ENCODE data around the gene GJB5.
"Not testable (repeated sequence)": the region's sequence is repeated elsewhere in the genome, so short reads cannot be mapped to it uniquely, and the experiment has no call there.

The GJB5 gene

DNA sequence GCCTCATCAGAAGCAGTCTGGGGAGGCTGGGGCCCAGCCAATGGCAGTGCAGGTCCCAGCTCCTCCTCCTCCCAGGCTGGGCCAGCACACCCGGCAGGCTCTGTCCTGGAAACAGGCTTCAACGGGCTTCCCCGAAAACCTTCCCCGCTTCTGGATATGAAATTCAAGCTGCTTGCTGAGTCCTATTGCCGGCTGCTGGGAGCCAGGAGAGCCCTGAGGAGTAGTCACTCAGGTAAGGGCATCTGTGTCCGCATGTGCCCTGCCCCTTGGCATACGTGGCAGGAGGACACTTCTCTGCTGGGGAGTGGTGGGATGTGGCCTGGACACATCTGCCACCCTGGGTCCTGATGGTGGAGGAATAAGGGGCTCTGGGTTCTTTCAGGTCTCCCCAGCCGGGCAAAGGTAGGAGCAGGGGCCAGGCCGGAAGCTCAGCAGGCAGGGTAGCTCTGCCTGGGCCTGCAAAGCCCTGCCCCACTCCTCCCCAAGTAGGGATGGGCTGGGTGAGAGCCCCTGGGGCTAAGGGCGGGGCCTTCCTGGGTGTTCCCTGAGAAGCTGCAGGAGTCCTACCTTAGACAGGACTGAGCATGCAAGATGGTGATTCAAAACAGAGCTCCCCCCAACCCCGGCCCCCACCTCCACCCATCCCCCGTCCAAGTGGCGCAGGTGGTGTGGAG is at the start of gene GJB5:
GJB5 (plus strand) TSS at position 84 of the 674 bp plus-strand sequence. CDS start 2,284 bp downstream, outside the sequence.
- DNase-seq = no peak

DNA sequence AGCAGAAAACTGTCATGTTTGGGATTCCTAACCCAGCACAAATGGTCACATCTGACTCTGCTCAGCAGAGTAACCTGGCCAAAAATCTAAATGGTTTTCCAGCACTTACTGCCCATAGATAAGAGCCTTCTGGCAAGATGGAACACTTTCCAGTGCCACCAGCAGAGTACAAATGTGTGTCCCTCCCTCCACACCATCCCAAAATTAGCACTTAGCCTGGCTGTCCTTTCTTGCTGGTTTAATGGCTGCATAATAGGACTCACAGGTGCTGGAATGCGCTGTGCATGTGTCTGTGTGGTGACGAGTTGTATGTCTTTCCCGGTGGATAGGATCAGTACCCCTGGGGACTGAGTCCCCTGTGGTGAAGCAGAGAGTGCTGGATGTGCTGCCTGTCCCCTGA is 49.8 kb upstream of the GJB5 start:
- DNase-seq = no peak

DNA sequence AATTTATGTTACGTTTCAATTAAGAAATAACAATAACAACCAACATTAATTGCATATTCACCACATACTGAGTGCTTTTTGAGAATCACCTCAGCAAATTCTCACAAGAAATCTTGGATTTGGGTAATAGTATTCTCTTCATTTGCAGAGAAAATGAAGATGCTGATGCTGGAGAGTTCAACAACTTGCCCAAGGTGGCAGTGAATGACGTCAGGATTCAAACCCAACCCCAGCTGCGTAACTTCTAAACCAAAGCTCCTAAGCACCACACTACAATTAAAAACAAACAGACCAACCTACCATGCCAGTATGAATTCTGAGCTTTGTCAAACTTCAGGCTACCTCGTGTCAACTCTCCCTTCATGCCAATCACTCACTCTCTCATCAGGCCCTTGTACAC is 46.7 kb upstream of the GJB5 start:
- DNase-seq = no peak

DNA sequence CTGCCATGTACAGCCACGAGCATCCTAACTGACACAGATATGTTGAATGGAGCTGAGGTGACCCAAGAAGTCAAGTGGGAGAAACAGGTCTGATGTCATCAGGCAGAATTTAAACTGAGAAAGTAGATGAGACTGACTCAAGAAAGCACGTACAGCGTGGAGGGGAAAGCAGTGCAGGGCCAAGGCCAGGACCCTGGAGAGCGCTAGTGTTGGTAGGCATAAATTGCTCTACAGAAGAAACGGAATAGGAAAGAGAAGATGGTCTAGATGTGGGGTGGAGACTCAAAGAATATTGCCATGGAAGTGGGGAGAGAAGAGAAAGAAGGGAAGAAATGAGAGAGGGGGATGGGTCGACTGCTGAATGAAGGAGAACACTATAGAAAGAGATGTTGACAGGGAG is 45.3 kb upstream of the GJB5 start:
- no peak for DNase-seq

DNA sequence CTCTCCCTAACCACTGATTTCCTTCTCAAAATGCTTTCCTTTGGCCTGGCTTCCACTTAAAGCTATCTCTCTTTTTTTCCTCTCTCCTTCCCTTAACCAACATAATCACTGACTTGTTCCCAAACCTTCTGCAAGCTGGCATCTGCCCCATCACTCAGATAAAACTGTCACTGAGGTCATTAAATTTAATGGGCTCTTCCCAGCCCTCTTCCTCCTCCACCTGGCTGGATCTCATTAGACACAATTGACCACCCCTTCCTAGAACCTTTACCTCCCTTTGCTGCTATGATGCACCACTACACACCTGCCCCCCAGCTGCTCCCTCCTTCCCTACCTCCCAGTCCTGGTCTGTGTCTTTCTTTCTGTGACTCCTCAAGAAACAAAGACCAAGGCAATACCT is 44.0 kb upstream of the GJB5 start:
- DNase-seq = no peak

- DNase-seq = no peak
Observed at GRCh38 chr1:34711485-34711884, 43.4 kb upstream of the GJB5 start.

DNA sequence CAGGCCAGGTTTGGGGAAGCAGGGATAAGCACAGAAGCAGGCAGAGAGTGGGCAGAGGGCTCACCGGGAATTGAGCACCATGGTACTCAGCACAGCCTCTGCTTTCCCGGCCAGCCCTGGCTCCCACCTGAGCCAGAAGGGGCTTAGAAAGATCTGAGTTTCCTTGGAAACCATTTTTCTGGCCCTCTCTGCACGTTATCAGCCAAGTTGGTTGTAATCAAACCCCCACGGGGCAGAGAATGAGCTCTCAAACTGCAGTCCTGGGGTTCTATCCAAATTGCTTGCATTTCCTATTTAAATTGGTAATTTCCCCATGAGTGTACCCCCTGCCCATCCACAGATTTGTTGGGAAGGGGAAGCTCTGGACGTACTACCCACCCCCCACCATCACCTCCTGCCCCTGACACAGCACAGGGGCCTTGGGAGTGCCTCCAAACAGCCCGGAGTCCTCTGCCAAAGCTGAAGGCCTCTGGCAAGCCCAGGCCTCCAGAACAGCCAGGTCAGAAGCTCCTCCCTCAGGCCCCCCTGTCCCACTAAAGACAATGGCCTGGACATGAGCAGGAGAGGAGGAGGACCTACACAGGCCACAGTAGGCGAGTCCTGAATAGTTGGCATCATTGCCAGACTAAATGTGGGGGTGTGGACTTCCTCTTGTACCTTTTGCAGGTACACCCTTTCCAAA is 42.7 kb upstream of the GJB5 start:
- no peak for DNase-seq

DNA sequence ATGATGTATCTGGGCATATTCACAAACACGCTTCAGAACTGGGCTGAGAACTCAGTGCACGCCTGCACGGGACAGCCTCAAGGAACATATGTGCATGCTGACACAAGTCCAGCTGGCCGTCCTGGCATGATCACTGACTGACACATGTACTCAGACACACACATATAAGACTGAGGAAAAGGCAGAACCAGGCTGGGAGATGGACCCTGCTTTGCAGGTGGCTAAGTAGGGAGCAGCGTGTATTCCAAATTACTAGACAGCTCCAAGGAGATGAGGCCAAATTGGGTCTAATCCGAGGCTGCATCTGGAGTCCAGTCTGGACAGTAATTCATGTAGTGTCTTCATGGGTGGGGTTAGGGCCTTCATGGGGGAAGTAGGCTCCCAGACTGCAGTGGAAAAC is 41.4 kb upstream of the GJB5 start:
- no peak for DNase-seq

DNA sequence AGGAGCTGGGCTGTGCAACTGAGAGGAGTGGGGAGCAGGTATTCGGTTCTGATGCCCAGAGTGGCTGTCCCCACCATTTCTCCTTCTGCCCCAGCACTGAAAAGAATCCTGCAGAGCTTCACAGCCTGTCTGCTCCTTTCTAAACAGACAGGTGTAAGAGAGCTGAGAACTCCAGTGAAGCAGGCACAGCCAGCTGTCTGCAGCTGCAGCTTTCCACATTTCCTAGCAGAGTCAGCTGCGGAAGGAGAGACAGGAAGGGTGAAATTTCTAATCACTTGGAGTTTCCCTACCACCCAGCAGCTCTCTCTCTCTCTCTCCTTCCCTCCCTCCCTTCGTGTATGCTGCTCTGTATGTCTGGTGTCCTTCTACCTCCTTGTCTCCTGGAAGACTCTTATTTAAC is 40.5 kb upstream of the GJB5 start:
- no peak for DNase-seq

GRCh38 chr1:34715139-34715538 is 39.7 kb upstream of the GJB5 start:
- no peak for DNase-seq

DNA sequence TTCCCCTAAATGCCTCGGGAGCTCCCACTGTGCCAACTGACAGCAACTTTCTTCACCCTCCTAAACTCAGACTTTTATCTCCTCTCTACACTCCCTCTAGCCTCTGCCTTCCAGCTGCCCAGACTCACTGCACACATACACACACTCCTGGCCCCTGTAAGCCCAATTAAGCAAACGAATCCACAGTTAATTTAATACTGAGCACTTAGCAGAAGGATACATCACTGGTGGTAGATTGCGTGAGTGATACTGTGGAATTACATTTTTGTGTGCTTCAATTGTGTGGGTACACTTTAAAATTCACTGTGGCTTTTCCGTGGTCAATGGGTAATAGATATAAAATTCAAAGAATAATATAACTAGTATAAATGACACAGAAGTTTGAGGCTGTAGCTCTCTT is 33.6 kb upstream of the GJB5 start:
- DNase-seq = no peak

DNA sequence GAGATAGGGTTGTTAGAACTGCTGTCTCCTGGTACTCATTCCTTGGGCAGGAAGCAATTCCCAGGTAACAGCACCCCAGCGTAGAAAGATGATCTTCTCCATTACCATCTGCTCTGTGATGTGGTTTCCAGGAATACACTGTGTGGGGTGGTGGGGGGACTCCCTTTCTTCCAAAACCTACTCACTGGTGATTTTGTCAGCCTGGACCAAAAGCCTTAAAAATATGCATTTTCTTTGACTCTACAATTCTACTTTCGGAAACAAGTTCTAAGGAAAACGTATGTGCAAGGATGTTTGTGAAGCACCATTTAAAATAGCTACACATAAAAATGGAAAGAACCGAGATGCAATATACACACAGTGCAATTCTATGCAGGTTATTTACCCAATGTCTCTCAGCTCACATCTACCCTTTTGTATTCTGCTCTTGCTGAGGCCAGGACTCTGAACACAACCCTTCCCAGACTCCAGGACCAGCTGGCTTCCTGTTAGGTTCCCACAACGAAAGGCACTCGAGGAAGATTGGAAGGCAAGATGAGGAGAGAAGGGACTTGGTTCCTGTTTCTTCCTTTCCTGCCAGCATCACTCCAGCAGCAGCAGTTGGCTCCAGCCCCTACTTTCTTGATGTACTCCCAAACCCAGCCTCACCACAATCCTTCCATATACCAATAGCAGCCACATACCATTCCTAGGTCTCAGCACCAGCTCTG is 33.0 kb upstream of the GJB5 start:
- DNase-seq = no peak

DNA sequence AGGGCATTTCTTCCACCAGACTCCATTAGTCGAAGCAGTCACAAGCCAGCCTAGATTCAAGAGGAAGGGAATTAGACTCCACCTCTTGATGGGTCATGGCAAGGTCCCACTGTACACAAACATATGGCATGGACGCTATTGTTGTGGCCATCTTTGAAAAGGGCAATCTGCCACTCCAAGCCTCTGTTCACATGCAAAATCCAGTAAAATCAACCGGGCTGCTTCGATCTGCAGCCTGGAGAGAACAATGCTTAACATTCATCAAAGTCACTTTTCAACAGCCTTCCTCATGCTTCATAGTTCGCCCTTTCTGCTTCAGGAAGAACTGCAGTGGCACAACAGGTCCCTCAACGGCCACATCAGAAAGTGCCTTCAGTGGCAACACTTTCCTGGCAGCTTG is 28.0 kb upstream of the GJB5 start:
- no peak for DNase-seq

DNA sequence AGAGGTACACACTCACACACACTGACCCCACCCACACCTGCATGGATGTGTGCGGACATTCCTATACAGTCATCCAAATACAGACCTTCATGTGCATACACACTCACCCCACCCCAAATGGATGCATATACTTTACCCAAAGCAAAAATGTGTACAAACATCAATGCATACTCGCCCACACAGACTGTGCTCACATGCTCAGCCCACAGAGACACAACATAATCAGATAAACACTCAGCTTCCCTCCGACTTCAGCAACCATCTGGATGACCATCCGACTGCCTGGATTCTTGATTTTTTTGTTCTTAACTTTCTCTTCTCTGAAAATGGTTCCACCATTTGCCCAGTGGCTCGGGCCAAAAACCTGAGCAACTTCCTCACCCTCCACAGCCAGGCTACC is 24.4 kb upstream of the GJB5 start:
- no peak for DNase-seq

DNA sequence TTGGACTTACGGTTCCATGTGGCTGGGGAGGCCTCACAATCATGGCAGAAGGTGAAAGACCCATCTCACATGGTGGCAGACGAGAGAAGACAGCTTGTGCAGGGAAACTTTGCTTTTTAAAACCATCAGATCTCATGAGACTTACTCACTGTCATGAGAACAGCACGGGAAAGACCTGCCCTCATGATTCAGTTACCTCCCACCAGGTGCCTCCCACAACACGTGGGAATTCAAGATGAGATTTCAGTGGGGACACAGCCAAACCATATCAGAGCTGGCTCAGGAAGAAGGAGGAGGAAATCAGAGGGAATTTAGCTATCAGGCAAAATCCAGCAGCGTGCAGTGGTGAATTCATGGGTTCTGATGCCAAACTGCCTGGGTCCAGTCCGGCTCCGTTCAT is 22.0 kb upstream of the GJB5 start:
- not testable (repeated sequence) for DNase-seq

GRCh38 chr1:34736692-34737091 is 18.2 kb upstream of the GJB5 start:
- no peak for DNase-seq

DNA sequence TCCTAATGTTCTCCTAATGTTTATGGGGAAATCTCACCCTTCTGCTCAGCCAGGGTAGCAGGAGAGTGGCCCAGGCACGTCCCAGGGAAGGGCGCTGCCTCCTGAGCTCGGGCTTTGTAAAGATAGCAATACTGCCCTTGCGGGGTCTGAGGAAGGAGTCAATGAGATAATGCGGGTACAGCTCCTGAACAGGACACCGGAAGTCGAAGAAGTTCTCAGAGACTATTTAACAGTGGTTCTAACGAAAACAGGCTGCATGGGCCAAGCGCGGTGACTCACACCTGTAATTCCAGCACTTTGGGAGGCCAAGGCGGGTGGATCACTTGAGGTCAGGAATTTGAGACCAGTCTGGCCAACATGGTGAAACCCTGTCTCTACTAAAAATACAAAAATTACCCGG is 17.6 kb upstream of the GJB5 start:
- DNase-seq = not testable (repeated sequence)

DNA sequence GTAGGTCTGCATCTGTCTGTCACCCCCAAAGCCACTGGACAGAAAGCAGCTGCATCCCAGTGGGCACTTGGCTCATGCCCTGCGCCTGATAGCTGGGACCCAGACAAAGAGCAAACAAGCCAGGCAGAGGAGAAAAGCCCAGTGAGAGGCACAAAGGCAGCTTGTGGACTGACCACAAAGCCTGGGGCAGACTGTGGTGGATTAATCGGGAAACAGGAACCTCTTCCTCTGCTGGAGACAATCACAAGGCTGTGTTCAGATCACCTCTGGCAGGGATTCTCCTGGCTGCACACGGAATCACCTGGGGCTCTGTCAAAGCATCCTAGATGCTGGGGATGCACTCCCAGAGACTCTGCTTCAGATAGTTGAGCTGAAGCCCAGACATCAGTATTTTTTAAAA is 15.2 kb upstream of the GJB5 start:
- DNase-seq = no peak

DNA sequence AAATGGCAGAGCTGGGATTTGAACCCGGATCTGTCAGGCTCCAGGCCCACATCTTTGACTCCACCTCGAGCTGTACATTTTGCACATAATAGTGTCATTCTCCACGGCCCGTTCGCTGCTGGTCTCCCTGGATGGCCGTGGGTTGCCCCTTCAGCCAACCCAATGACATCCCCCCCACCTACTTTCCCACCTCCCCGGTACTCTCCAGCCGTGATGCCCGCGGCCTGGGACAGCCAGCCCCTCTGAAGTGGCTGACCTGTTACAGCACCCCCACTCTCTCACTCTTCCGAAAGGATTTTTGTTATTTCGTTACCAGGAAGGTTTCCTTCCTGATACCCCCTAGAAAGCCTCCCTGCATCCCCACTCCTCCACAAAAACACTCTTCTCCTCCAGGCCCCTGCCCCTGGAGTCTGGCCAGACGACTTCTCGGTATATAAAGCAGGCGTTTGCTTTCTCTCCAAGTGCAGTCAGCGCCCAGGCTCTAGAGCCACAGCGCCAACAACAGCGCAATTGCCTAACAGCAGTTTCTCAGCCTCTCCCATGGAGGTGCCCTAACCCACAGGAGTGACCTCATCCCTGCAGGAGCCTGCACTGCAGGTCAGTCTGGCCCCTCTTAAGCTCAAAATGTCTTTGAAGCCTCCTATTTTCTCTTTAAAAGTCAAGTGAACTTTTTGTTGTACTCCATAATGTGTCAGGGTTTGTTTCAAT is 14.5 kb upstream of the GJB5 start:
- DNase-seq = no peak

- peak; percentile 83 for DNase-seq
Observed at GRCh38 chr1:34742667-34743270, 12.1 kb upstream of the GJB5 start.

- no peak for DNase-seq
Observed at GRCh38 chr1:34743775-34744174, 11.1 kb upstream of the GJB5 start.

DNA sequence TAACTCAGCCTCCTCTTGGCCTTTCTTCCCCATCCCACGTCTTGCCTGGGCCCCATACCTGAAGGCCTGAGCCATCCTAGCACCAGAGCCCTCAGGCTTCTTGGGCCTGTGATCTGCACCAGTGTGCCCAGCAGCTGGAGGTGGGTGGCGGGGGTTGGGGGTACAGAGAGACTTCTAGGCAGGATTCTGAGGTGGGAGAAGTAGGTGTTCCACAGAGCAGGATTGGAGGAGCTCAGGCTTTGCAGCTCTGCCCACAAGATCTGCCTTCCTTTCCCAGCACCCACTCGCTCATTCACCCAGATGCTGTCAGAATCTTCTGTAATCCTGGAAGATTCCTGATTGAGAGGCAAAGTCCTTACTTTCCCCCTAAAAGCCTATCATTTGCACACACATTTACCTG is 10.0 kb upstream of the GJB5 start:
- DNase-seq = no peak

DNA sequence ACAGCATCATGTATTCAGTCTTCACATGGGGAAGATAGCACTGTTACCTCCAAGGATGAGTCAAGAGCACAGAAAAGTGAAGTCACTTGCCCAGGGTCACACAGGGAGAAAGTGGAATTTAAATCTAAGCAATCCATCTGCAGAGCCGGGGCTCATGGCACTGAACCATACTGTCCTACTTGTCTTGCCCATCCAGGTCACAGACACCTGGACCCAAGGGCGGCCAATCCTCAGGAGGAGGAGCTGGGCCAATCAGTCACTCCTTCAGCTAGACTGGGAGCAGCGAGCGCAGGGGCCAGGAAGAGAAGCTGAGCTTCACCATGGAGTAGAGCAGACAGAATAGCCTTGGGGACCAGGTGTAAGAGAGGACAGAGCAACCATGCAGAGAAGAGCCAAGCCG is 9.2 kb upstream of the GJB5 start:
- DNase-seq = no peak
